Gastrocnemius medialis (tissue), 4 donors: Measurements from ENCODE around the gene PDE1C.

Experiments
- CTCF ChIP-seq, 5 experiments: fragments of 450-650 bp in 3 of 5; fragments of 200-600 bp in 2 of 5; sonication (generic) in 2 of 5; IDR thresholded peaks in 4 of 5; conservative IDR thresholded peaks in 1 of 5; 1 replicate in 4 of 5; 2 replicates in 1 of 5; pipeline ENCODE4 v1.5.1; 2016 to 2019; ENCODE audit warnings: antibody characterized with exemption in 5 of 5, mild to moderate bottlenecking in 3 of 5, moderate library complexity in 3 of 5
- POLR2A ChIP-seq, 2 donors: fragments of 450-650 bp; IDR thresholded peaks; one replicate each; pipeline ENCODE4 v1.6.1; 2017; ENCODE audit warnings: antibody characterized with exemption in 2 of 2, mild to moderate bottlenecking in 2 of 2, moderate library complexity in 2 of 2

- TF ChIP-seq CTCF (IDR thresholded peaks at IDR 0.05 in 4 of 5, conservative IDR thresholded peaks at IDR 0.05 in 1 of 5) (no peak), POLR2A (IDR thresholded peaks at IDR 0.05) (no peak)
Measured at GRCh38 chr7:31892099-31892829, 177.9 kb downstream of the PDE1C start.
